HepG2 (cell line): ENCODE data around the gene PMVK. TPM values are rescaled to one million over a fixed set of nuclear protein-coding genes. Genes with fewer than 3 reads are reported as not detected.
A peak's percentile ranks its signal among the peaks of the same experiment; 100 is the strongest.

Experiments
- AGO2 ChIP-seq: fragments of 200-400 bp; formaldehyde crosslinking; optimal IDR thresholded peaks from 2 replicates; pipeline ENCODE3; 2017; ENCODE audit warnings: mild to moderate bottlenecking, low read depth, low read length, moderate library complexity
- ATF7-NPFF ChIP-seq: sonication (generic); formaldehyde crosslinking; IDR thresholded peaks from 2 replicates; pipeline ENCODE4 v1.8.1; 2023; ENCODE audit warnings: mild to moderate bottlenecking, low read depth, missing genetic modification reagents, moderate library complexity
- CEBPB ChIP-seq: IDR thresholded peaks from 2 replicates; pipeline ENCODE4 v1.6.1; 2011; ENCODE audit warnings: low read depth, low read length, improper control_type of control experiment, borderline replicate concordance
- CREM ChIP-seq, 2 experiments: sonication (generic) in 1 of 2; formaldehyde crosslinking in 1 of 2; IDR thresholded peaks; 2 replicates each; pipeline versions ENCODE4 v1.4.0 to v1.6.1; 2016 to 2020; ENCODE audit warnings: antibody characterized with exemption in 1 of 2, mild to moderate bottlenecking in 1 of 2, missing genetic modification reagents in 1 of 2
- DR1 ChIP-seq: sonication (generic); formaldehyde crosslinking; IDR thresholded peaks from 2 replicates; pipeline ENCODE4 v1.8.0; 2021; ENCODE audit warnings: mild to moderate bottlenecking, missing genetic modification reagents, inconsistent platforms
- EHMT2 ChIP-seq: fragments of 200-600 bp; sonication (generic); IDR thresholded peaks from 2 replicates; pipeline ENCODE4 v1.7.0; 2017; ENCODE audit warnings: antibody characterized with exemption, low read depth, low read length, borderline replicate concordance
- IKZF4 ChIP-seq: sonication (generic); formaldehyde crosslinking; IDR thresholded peaks from 2 replicates; pipeline ENCODE4 v1.5.1; 2020; ENCODE audit warnings: borderline replicate concordance, mild to moderate bottlenecking, low read depth, missing genetic modification reagents; ENCODE audit errors: not compliant biosample characterization
- IRF1 ChIP-seq: sonication (generic); formaldehyde crosslinking; IDR thresholded peaks from 2 replicates; pipeline ENCODE4 v1.4.0; 2020; ENCODE audit warnings: low read depth, mild to moderate bottlenecking, missing genetic modification reagents
- ISX ChIP-seq: sonication (generic); formaldehyde crosslinking; conservative IDR thresholded peaks from 2 replicates; pipeline ENCODE4 v1.5.0; 2020; ENCODE audit warnings: missing genetic modification reagents
- KDM5B ChIP-seq: sonication (generic); formaldehyde crosslinking; IDR thresholded peaks from 2 replicates; pipeline ENCODE4 v1.4.0; 2020; ENCODE audit warnings: missing genetic modification reagents, mild to moderate bottlenecking, borderline replicate concordance
- KLF13 ChIP-seq: sonication (generic); formaldehyde crosslinking; IDR thresholded peaks from 2 replicates; pipeline ENCODE4 v1.4.0; 2020; ENCODE audit warnings: mild to moderate bottlenecking, missing genetic modification reagents
- KLF15 ChIP-seq: sonication (generic); formaldehyde crosslinking; IDR thresholded peaks from 2 replicates; pipeline ENCODE4 v1.8.1; 2023; ENCODE audit warnings: borderline replicate concordance, mild to moderate bottlenecking, inconsistent platforms, missing genetic modification reagents, mixed read lengths
- MAF1 ChIP-seq: sonication (generic); formaldehyde crosslinking; IDR thresholded peaks from 2 replicates; pipeline ENCODE4 v1.5.0; 2020; ENCODE audit warnings: missing genetic modification reagents, borderline replicate concordance
- MAZ ChIP-seq, 2 experiments: sonication (generic) in 1 of 2; formaldehyde crosslinking in 1 of 2; IDR thresholded peaks; 2 replicates each; pipeline versions ENCODE4 v1.5.0 to v1.6.1; 2012 to 2020; ENCODE audit warnings: low read depth in 2 of 2, mild to moderate bottlenecking in 2 of 2, borderline replicate concordance in 1 of 2, improper control_type of control experiment in 1 of 2, low read length in 1 of 2, missing genetic modification reagents in 1 of 2, moderate library complexity in 1 of 2
- MXD4 ChIP-seq: IDR thresholded peaks from 2 replicates; pipeline ENCODE4 v1.6.1; 2016; ENCODE audit warnings: mild to moderate bottlenecking, missing biosample characterization, missing genetic modification reagents
- SIX1 ChIP-seq: sonication (generic); formaldehyde crosslinking; IDR thresholded peaks from 2 replicates; pipeline ENCODE4 v1.4.0; 2020; ENCODE audit warnings: missing genetic modification reagents, borderline replicate concordance
- ZBTB46 ChIP-seq: sonication (generic); formaldehyde crosslinking; IDR thresholded peaks from 2 replicates; pipeline ENCODE4 v1.4.0; 2020; ENCODE audit warnings: mild to moderate bottlenecking, missing genetic modification reagents, borderline replicate concordance
- ZKSCAN8 ChIP-seq: IDR thresholded peaks from 2 replicates; pipeline ENCODE4 v1.6.1; 2016; ENCODE audit warnings: borderline replicate concordance, missing genetic modification reagents, missing compliant biosample characterization
- ZNF296 ChIP-seq: sonication (generic); formaldehyde crosslinking; conservative IDR thresholded peaks from 2 replicates; pipeline ENCODE4 v1.5.0; 2020; ENCODE audit warnings: mild to moderate bottlenecking, missing genetic modification reagents
- ZNF432 ChIP-seq: sonication (generic); formaldehyde crosslinking; IDR thresholded peaks from 2 replicates; pipeline ENCODE4 v1.5.0; 2020; ENCODE audit warnings: missing genetic modification reagents, mild to moderate bottlenecking, borderline replicate concordance
- ZNF547 ChIP-seq: sonication (generic); formaldehyde crosslinking; IDR thresholded peaks from 2 replicates; pipeline ENCODE4 v1.5.1; 2020; ENCODE audit warnings: mild to moderate bottlenecking, missing genetic modification reagents
- ZNF780A ChIP-seq: sonication (generic); formaldehyde crosslinking; IDR thresholded peaks from 2 replicates; pipeline ENCODE4 v1.8.0; 2022; ENCODE audit warnings: mild to moderate bottlenecking, missing genetic modification reagents, moderate library complexity
- ZXDC ChIP-seq: sonication (generic); formaldehyde crosslinking; IDR thresholded peaks from 2 replicates; pipeline ENCODE4 v1.5.0; 2020; ENCODE audit warnings: mild to moderate bottlenecking, missing genetic modification reagents
- polyA plus RNA-seq, 8 experiments: library from polyadenylated mRNA; depleted of rRNA in 3 of 8; stranded (reverse) in 7 of 8; unstranded in 1 of 8; fragments of >200 nt; fragmentation: Illumina TruSeq in 4 of 8; extraction: Trizol in 4 of 8; gene quantifications; 2 replicates each; pipeline versions ENCODE4 v1.2.1 to v1.2.3, GENCODE V29; 2011 to 2016; ENCODE audit warnings: low read depth in 4 of 8, missing spikeins in 1 of 8, mixed read lengths in 1 of 8; ENCODE audit not compliant: insufficient read depth in 1 of 8
- total RNA-seq, 5 experiments: library from RNA; depleted of rRNA; stranded (reverse); fragments of >200 nt; fragmentation: Illumina TruSeq; extraction: Trizol; gene quantifications; 2 replicates each; pipeline ENCODE4 v1.2.3, GENCODE V29; 2016; ENCODE audit warnings: low read depth in 1 of 5

PMVK gene
- total and polyA plus RNA-seq, 2 of the 13 experiments (the other 11 are each of a cell fraction or from before 2014, with no cell fraction given), result 3.9 to 12.6 TPM

- TF ChIP-seq ZXDC (CRISPR knock-in tag), result no peak; the same call in 1 of the 2 replicates
- 0 out of 2 replicates have a peak, but pooled peaks have one; percentile 48 for TF ChIP-seq MXD4 (CRISPR knock-in tag)
- TF ChIP-seq EHMT2, result no peak
- no peak; the same call in 1 of the 2 replicates for TF ChIP-seq ZNF547 (CRISPR knock-in tag)
- no peak for TF ChIP-seq MAF1 (CRISPR knock-in tag)
- no peak for TF ChIP-seq KDM5B (CRISPR knock-in tag)
- no peak for TF ChIP-seq ZNF296 (CRISPR knock-in tag)
- TF ChIP-seq CEBPB, result no peak
- no peak for TF ChIP-seq ISX
- TF ChIP-seq ZBTB46, result no peak
- TF ChIP-seq KLF13 (CRISPR knock-in tag), result no peak
- no peak for TF ChIP-seq MAZ (IDR thresholded peaks at IDR 0.05; ENCODE audit: borderline replicate concordance, low read depth, low read length)
- peak; percentile 77; the same call in 1 of the 2 replicates for TF ChIP-seq MAZ (CRISPR knock-in tag; IDR thresholded peaks at IDR 0.05; ENCODE audit: low read depth)
- no peak for TF ChIP-seq ZNF432
- TF ChIP-seq KLF15 (CRISPR knock-in tag), result no peak
- no peak for TF ChIP-seq IRF1 (CRISPR knock-in tag)
- TF ChIP-seq IKZF4 (CRISPR knock-in tag), result no peak
- no peak for TF ChIP-seq ZNF780A (CRISPR knock-in tag)
- peak; percentile 46; the same call in 1 of the 2 replicates for TF ChIP-seq CREM (IDR thresholded peaks at IDR 0.05)
- no peak for TF ChIP-seq CREM (CRISPR knock-in tag; IDR thresholded peaks at IDR 0.05)
- peak; percentile 58; the same call in 1 of the 2 replicates for TF ChIP-seq ATF7-NPFF (CRISPR knock-in tag)
- no peak for TF ChIP-seq AGO2
- peak; percentile 66; the same call in 1 of the 2 replicates for TF ChIP-seq ZKSCAN8 (CRISPR knock-in tag)
- TF ChIP-seq DR1, result no peak; the same call in 1 of the 2 replicates
- TF ChIP-seq SIX1, result peak; percentile 30; the same call in 1 of the 2 replicates
These were observed 8.1 kb upstream of the PMVK start (continued) for GRCh38 chr1:154944401-154945159.
